Stimulated activated CD4-positive, alpha-beta T cell treated with anti-CD3 and anti-CD28 coated beads, Interleukin-12 subunit alpha, Interleukin-12 subunit beta, amount 100 ng/mL, for 24 hours (primary cell): ENCODE results near the gene MAGI1.

Source experiments
- DNase-seq, 2 experiments: peaks; one replicate each; pipeline ENCODE4 v3.0.0-alpha.2; 2020; ENCODE audit warnings: low read depth in 2 of 2

MAGI1 gene

GRCh38 chr3:65432388-65433003, 606.2 kb downstream of the MAGI1 start:
- no peak for DNase-seq

- no peak for DNase-seq
Observed at GRCh38 chr3:65425880-65426279, 612.8 kb downstream of the MAGI1 start.

- no peak for DNase-seq
Observed at GRCh38 chr3:65422154-65422553, 616.6 kb downstream of the MAGI1 start.

GRCh38 chr3:65419233-65419632, 619.5 kb downstream of the MAGI1 start:
- DNase-seq = no peak

- no peak for DNase-seq
Observed at GRCh38 chr3:65413891-65414290, 624.8 kb downstream of the MAGI1 start.

- DNase-seq = no peak
Observed at GRCh38 chr3:65412588-65412987, 626.1 kb downstream of the MAGI1 start.

GRCh38 chr3:65411367-65411766, 627.4 kb downstream of the MAGI1 start:
- DNase-seq = no peak

GRCh38 chr3:65409176-65409569, 629.5 kb downstream of the MAGI1 start:
- no peak for DNase-seq

- no peak for DNase-seq
Observed at GRCh38 chr3:65408531-65409175, 630.1 kb downstream of the MAGI1 start.

- DNase-seq = no peak
Observed at GRCh38 chr3:65406470-65406869, 632.2 kb downstream of the MAGI1 start.

- no peak for DNase-seq
Observed at GRCh38 chr3:65402597-65402996, 636.1 kb downstream of the MAGI1 start.

GRCh38 chr3:65401359-65402305, 637.1 kb downstream of the MAGI1 start:
- DNase-seq = no peak

GRCh38 chr3:65400899-65401298, 637.8 kb downstream of the MAGI1 start:
- no peak for DNase-seq

GRCh38 chr3:65398953-65399352, 639.8 kb downstream of the MAGI1 start:
- no peak for DNase-seq

- no peak for DNase-seq
Observed at GRCh38 chr3:65396078-65396477, 642.6 kb downstream of the MAGI1 start.

- no peak for DNase-seq
Observed at GRCh38 chr3:65391068-65391467, 647.6 kb downstream of the MAGI1 start.

- no peak for DNase-seq
Observed at GRCh38 chr3:65385805-65386204, 652.9 kb downstream of the MAGI1 start.

GRCh38 chr3:65381496-65382010, 657.2 kb downstream of the MAGI1 start:
- DNase-seq = no peak

GRCh38 chr3:65379223-65379622, 659.5 kb downstream of the MAGI1 start:
- no peak for DNase-seq

GRCh38 chr3:65377637-65378036, 661.1 kb downstream of the MAGI1 start:
- DNase-seq = no peak

- no peak for DNase-seq
Observed at GRCh38 chr3:65376426-65376825, 662.3 kb downstream of the MAGI1 start.

GRCh38 chr3:65371053-65371452, 667.7 kb downstream of the MAGI1 start:
- no peak for DNase-seq
